NCI-H526 treated with DMSO at 0.1 percent for 48 hours (cell line): ENCODE results near the gene LGI4.
"Not testable (repeated sequence)": the region's sequence is repeated elsewhere in the genome, so short reads cannot be mapped to it uniquely, and the experiment has no call there.

ENCODE experiments used
- DNase-seq: peaks from one replicate; lab custom pipeline; 2025; lab: John Stamatoyannopoulos, UW

Gene LGI4

DNA sequence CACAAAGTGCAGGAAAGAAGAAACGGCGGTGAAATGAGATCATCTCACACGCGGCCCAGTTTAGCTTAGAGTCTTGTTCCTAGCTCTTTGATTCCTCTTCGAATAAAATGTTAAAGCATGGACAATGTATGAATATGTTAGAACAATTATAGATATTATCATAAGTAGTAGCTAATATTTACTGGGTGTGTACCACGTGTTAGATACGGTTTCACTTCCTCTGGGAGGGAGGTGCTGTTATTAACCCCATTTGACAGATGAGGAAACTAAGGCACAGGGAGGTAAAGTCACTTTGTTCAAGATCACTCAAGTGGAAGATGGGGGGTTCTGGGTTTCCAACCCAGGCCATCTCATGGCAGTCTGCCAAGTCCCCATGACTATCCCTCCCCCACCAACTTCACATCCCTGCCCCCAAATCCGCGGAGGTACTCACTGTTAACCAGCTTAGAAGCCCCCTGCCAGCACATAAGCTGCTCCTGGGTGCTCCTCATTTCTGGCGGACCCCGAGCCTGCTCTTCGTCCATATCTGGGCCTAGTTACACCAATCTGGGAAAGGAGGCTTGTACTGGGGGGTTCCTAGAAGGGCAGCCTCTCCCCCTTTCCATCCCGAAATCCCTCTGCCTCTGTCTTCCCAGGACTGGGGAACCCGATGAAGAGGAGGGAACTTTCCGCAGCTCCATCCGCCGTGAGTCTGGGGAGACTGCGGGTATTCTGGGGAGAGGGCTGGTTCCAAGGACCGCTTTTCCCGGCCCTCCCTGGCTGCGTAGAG is 7.2 kb upstream of the LGI4 start:
- no peak for DNase-seq

DNA sequence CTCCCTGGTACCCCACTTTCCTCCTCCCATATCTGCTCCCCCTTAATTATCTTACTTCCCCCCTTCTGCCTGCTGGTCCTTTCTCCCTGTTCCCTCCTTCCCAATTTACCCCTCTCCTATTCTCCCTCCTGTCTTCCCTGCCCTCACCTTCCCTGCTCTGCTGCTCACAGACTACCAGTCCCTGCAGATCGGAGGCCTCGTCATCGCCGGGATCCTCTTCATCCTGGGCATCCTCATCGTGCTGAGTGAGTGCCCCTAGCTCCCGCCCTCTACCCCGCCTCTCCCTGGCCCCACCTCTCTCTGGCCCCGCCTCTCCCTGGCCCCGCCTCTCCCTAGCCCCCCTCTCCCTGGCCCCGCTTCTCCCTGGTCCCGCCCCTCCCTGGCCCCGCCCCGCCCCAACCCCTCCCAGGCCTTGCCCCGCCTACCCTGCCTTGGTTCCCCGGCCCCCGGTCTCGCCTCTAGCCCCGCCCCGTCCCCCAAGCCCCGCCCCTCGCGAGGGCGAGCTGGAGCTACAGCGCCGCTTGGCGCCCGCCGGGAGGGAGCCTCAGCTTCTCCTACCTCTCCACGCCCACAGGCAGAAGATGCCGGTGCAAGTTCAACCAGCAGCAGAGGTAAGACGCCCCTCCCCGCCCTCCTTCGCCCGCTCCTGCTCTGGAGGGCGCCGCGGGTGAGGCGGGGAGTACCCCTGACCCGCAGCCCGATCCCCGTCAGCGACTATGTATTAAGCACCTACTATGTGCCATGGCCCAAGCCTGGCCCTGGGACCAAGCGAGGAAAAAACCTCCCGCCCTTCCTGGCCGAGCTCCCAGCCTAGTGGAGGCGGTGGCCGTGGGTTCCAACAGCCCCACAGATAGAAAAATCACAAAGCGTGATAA is 6.3 kb upstream of the LGI4 start:
- peak; percentile 92 for DNase-seq

DNA sequence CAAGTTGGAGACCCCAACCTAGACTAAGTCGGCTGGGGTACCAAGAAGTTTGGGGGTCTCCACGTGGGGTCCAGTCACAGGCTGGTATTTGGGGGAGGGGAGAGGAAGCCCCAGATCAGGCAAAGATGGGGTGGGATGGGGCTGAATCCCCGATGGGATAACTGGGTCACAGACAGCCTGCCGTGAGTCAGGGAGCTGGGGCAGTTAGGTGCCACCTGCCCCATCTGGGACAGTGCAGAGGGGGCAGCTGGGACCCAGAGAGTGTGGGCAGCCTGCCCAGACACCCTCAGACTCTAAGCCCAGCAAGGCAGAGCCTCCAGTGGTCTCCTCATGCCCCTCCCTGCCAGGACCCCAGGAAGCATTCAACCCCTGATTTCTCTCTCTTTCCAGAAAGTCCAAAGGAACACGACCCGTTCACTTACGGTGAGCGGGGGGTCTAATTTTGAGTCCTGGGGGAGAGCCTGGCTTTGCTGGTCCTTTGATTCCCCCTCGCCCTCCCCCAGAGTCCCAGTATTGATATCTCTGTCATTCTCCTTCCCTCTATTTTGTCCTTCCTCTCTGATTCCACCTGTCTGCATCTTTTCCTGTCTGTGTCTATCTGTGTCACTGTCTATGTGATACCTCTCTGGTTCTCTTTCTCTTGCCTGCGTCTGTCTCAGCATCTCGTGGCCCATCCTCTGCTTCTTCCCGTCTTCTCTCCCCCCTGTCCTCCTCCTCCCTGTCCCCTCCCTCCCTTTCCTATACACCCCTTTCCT is 5.5 kb upstream of the LGI4 start:
- DNase-seq = no peak

DNA sequence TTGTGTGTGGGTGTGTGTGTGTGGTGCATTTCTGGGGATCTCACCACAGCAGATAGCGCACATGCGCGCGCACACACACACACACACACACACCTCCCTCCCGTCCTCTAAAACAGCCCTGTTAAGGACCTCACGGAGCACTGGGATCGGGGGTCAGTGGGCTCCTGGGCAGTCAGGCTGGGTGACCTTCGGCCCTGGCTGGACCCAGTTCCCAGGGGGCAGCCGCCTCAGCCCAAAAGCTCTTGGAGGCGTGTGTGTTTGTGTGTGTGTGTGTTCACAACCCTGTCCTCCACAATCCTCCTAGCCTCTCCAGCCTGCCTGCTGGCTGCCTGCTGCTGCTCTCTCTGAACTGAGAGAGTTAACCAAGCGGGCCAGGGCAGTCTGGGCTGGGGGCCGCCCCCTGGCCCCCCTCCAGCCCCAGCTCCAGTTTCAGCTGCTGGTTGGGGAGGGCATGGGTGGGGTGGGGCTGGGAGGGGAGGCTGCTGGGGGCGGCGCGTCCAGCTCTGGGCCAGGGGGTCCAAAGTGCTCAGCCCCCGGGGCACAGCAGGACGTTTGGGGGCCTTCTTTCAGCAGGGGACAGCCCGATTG is 3.5 kb upstream of the LGI4 start, which contains the start of gene FXYD1:
Gene FXYD1, plus strand, starts transcription at position 520 of the 588 bp plus-strand sequence. CDS start 1,256 bp downstream, outside the sequence.
- DNase-seq = no peak

DNA sequence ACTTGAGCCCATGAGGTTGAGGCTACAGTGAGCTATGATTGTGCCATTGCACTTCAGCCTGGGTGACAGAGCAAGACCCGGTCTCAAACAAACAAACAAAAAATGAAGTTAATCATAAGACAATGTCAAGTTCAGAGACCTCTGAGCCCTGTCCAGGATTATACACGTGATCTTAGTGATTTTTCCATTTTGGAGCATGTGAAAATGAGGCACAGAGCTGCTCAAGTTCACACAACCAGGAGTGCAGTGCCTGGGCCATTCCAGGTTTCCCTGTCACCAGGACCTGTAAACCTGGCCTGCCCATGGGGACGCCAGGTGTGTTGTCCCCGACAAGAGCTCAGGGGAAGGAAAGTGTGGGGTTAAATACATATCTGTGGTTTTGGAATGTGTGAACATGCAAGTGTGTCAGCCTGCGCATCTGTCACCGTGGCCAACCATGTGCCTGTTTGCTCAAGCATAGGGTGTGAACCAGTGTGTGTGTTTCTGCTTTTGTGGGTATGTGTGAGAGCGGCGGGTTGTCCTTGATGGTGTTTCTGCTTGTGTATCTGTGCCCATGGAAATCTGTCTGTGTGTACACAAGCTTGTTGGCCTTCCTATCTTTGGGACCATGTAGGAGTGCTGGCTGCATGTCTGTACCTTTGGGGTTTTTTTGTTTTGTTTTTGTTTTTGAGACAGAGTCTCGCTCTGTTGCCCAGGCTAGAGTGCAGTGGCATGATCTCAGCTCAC is 2.3 kb upstream of the LGI4 start:
- no peak for DNase-seq

DNA sequence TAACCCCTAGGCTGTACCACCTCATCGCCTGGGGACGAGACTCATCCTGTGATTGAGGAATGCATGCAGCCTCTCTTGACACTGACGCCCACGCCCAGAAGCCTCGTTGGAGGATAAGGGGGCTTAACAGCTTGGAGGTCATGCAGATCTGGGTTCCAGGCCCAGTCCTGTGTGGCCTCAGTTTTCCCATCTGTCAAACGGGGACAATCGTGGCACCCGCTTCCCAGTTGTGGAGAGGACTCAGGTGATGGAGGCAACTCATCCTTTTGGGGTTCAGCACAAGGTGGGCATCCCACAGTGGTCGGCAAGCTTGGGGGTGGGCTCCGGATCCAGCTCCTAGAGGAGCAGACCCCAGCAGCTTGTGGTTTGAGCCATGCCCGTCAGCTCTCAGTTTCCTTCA is 1.4 kb upstream of the LGI4 start:
- no peak for DNase-seq

DNA sequence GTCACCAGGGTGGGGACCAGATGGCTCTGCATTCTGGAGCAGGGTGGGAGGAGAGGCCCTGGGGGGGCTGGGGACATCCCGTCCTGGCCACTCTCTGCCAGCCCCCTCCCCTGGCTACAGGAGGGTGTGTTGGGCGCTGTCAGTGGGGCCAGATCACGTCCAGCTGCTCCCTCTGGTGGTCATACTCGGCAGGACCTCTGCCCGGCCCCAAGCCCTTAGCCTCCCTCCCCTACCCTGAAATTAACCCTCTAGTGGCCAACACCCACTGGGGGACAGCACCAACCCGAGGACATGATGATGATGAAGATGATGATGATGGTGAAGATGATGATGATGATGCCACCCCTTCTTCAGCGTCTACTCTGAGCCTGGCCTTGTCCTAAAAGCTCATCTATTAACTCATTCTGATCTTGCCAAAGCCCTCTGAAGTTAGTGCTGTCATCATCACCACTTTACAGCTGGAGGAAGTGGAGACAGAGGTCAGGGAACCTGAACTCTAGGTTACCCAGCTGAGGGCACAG is 590 bp upstream of the LGI4 start:
- peak; percentile 40 for DNase-seq

DNA sequence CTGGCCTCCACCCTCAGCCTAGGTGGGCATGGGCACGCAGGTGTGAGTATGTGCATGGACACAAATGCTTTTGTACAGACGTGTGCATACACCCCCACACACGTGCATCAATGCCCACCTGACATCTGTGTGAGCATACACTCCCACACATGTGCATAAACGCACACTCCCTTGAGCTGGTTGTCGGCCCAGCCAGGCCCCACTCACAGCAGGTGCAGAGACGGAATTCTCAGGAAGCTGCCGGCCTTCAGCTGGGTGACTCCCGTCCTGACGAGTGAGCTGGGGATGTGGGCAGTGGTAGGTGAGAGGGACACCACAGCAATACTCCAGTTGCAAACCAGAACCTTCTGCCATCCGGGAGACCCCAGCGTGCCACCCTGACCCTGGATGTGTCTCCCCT is 1.0 kb downstream of the LGI4 start:
- no peak for DNase-seq

DNA sequence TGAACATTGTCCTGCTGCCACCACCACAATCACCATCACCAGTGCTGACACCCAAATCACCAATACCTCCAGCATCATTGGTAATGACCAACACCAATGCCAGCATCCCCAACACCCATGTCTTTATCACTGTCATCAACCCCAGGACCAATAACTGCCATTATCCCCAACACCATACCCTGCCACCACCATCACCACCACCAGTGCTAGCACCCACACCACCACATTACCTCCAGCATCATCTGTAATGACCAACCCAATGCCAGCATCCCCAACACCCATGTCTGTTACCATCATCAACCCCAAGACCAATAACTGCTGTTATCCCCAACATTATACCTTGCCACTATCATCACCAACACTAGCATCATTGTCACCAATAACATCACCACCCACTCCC is 2.6 kb downstream of the LGI4 start:
- no peak for DNase-seq

DNA sequence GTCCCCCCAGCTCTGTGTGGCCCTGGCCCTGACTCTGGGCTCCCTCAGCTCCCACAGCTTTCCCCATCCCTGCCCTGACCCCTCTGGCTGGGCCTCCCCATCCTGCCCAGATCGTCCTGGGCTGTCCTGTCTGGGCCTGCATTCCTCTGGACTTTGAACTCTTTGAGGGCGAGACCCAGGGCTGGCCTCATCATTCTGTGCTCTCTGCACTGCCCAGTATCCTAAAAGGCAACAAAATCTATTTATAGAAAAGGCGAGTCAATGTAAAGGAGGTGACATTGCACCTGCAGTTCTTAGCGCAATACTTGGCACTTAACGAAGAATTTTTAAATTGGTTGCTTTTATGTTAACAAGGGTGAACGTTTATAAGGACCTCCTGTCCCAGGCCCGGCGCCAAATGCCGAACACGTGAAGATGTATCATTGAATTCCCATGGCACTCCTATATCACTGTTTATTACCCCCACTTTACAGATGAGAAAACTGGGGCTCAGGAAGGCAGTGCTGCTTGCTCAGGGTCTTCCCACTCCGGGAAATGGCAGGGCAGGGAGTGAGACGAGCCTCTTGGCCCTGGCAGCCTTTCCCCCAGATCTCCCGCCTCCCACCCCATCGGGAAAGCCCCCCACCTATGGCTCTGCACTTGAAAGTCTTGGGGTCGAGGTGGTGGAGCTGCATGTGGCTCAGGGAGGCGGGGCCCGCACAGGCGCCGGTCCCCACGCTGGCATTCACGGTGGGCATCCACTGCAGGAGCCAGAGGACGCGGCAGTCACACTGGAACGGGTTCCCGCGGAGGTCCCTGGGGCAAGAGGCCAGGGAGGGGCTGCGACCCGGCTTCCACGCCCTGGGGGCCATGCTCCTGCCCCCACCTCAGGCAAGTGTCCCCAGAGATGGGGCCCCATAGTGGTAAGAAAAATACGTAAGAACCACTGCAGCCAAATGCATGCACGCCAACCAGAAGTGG is 3.8 kb downstream of the LGI4 start:
- no peak for DNase-seq

DNA sequence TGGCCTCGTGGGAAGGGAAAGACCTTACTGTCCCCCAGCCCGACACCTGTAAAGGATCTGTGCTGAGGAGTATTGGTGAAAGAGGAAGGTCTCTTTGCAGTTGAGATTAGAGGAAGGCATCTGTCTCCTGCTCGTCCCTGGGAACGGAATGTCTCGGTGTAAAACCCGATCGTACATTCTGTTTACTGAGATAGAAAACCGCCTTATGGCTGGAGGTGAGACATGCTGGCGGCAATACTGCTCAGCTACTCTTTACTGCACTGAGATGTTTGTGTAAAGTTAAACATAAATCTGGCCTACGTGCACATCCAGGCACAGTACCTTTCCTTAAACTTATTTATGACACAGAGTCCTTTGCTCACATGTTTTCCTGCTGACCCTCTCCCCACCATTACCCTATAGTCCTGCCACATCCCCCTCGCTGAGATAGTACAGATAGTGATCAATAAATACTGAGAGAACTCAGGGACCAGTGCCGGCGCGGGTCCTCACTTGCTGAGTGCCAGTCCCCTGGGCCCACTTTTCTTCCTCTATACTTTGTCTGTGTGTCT is 5.1 kb downstream of the LGI4 start:
- not testable (repeated sequence) for DNase-seq

DNA sequence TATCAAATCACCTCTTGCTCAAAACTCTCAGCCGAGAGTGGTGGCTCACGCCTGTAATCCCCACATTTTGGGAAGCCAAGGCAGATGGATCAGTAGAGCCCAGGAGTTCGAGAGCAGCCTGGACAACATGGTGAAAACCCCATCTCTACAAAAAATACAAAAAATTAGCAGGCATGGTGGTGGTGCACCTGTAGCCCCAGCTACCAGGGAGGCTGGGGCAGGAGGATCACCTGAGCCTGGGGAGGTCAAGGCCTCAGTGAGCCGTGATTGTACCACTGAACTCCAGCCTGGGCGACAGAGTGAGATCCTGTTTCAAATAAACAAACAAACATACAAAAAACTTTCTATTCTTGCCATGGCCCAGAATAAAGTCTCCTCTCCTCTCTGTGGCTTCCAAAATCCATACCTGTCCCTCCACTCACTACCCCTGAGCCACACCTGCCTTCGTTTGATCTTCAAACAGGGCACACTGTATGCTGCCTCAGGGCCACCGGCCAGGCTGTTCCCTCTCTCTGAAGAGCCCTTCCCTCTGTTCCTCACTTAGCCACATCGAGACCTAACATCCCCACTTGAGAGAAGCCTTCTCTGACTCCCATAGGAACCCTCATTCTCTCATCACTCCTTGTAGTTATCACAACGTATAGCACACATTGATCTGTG is 6.3 kb downstream of the LGI4 start:
- DNase-seq = no peak

DNA sequence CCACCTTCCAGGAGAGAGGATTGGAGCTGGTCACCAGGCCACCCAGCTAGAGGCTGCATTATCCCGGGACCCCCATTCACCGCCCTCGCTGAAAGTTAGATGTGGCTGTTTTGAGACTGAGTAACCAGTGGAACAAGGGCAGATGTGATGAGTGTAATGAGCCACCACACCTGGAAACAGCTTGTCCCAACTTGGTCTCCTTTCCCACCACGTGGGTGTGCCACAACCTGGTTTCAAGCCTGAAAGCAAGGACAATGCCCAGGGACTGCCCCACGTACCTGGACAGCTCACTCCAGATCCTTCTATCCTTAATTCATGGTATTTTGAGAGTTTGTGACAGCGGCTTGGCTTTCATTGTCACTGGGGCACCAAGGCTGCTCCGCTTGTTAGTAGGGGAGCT is 7.0 kb downstream of the LGI4 start:
- DNase-seq = no peak

DNA sequence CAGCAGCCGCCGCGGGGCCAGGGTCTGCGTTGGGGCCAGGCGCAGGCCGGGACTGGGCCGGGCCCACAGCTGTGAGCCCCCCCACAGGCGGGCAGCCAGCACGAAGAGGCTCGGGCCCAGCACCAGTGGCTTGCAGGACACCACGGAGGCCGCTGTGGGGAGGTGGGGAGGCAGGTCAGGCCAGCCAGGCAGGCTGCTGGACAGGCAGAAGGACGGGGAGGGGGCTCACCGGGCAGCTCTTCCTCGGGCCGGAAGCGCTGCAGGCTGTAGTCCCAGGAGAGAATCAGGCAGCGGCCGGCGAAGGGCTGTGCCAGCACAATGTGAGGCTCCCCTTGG is 8.3 kb downstream of the LGI4 start:
- no peak for DNase-seq

DNA sequence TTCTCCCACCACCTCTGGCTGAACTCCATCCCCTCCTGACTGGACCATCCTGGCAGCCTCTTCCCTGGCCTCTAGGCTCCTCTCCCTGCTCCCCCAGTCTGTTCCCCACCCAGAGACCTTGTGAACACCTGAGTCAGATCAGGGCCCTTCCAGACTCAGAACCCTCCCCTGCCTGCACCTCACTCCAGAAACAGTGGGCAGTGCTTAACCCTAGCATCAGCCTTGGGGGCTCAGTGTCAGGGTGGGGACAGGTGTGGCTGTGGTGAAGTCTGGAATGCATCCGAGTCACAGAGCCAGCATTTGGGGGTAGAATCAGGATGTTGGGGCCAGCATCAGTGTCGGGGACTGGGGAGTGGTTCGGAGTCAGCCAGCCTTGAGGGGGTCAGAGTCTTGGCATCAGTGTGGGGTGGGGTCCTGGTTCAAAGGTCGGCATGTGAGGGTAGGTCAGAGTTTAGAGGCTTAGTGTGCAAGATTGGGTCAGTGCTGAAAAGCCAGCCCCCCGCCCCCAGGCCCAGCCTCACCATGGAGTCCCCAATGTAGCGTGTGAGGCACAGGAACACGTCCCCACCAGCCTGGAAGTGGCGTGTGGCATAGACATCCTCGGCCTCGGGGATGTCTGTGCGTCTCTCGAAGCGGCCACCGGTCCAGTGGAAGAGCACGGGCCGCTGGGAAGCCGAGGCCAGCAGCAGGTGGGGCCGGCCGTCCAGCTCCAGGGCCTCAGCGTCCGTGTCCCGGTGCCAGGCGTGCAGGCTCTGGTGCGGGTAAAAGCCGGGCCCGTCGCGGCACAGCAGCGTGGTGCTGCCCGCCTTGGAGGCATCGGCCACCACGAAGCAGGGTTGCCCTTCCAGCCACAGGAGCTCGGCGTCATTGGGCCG is 8.9 kb downstream of the LGI4 start:
- DNase-seq = no peak

DNA sequence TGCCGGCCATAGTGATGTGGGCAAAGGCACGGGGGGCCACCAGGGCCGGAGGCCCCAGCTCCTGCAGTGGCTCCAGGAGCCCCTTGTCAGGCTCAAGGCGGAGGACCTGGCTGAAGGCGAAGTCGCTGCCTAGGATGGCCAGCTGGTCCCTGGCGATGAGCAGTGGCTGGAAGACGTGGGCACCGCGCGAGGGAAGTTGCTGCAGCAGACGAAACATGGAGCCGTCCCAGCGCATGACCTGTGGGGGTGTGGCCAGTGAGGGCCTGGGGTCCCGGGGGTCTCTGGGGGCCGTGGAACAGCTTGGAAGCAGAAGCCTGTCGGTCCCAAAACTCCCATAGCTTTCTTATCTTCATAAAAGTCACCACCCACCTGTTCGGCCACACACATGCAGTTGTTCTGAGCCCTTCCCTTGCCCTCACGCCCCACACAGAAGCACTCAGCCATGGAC is 9.6 kb downstream of the LGI4 start:
- no peak for DNase-seq

DNA sequence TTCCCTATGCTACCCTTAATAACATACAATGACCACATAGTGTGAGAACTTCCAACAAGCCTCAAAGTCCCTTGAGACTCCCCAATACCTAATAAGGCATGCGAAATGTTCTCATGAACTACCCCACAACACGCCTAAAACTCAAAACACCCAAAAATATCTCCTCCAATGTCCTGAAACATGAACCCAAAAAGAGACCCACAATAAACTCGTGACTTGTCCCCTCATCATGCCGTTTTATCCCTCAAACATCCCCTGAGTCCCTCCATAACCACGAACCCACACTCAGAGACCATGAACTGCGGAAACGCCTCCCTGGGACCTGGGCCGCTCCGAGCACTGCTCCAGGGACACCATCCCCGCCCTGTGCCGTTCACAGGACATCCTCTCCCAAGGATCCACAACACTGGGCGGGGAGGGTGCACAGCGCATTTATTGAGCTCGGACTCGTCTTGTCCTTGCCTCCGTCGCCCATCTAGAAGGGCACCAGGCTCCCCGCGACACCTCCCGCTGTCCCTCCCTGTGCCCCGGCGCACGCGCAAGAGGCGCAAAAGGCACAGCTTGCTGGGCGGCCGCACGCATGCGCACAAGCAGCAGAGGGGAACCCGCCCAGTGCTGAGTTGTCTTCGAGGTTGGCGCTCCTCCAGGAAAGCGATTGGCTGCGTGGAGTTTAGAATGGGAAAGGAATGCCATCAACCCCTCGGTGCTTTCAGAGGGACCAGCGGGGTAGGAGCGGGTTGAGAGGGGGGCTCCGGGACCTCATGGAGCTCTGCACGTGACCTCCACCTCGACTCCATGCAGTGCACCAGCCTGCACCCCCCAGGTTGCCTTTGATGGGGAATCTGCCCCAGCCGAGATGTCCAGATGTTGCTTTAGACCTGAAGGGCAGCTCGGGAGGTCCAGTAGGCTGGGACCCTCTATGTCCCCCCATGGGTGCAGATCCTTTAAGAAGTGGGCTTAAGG is 10.5 kb downstream of the LGI4 start:
- peak; percentile 72 for DNase-seq
